Activated gamma-delta T cell treated with Interleukin-2 at 50 U/mL for 16 hours (primary cell): ENCODE measurements around the gene SH3TC2.

Source experiments
- DNase-seq: peaks from one replicate; pipeline ENCODE4 v3.0.0-alpha.2; 2020

Gene SH3TC2

DNA sequence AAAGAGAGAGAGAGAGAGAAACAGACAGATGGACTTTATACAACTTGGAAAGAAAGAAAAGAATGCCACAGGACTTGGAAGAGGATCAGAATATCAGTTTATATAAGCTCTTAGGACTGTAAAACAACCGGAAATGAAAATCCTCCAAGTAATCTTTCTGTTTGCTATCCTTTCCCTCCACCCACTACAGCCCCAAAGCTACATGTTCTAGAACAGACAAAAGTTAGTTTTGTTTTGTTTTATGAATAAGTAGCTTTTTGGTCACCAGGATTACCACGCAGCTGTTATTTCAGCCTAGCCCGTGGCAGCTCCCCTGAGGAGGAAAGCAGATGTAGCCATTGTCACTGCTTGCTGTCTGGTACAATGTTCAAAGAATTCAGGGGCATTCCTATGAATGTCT, 66.6 kb downstream of the SH3TC2 start:
- no peak for DNase-seq

- no peak for DNase-seq
These were observed 67.1 kb downstream of the SH3TC2 start for GRCh38 chr5:148995791-148996190.

- DNase-seq: no peak
These were observed 69.5 kb downstream of the SH3TC2 start for GRCh38 chr5:148993283-148993936.

- DNase-seq: no peak
These were observed 70.6 kb downstream of the SH3TC2 start for GRCh38 chr5:148992265-148992664.

- no peak for DNase-seq
These were observed 71.3 kb downstream of the SH3TC2 start for GRCh38 chr5:148991566-148991965.

DNA sequence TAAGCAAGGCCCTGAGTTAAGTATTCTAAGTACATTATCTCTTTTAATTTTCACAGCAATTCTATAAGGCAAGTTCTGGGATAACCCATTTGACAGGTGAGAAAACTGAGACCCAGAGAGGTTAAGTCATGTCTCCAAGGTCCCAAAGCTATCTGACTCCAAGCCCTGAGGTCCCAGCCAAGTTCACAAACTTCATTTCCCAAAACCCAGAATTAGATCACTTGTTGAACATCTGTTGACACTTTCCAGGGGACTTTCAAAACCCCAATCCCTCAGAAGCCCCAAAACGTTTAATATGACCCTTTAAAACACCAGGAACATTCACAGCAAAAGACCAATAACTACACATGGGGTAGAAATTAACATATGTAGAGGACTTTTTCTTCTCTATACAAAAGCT, 72.0 kb downstream of the SH3TC2 start:
- no peak for DNase-seq

GRCh38 chr5:148989567-148989966, 73.3 kb downstream of the SH3TC2 start:
- DNase-seq: no peak

DNA sequence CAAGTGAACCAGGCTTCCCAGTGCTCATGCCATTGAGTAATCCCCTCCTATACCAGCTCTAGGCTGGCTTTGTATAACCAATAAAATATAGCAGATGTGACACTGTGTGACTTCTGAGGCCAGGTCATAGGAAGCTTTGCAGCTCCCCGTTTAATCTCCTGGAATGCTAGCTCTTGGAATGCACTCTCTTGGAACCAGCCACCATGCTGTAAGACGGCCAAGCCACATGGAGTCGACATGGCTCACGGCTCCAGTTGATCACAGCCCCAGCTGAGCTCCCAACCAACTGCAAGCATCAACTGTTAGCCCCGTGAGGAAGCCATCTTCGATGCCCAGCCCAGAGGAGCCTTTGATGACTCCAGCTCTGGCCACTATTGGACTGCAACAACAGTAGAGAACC, 74.5 kb downstream of the SH3TC2 start:
- DNase-seq: no peak

- no peak for DNase-seq
These were observed 76.2 kb downstream of the SH3TC2 start for GRCh38 chr5:148986636-148987035.

GRCh38 chr5:148984345-148984744, 78.5 kb downstream of the SH3TC2 start:
- no peak for DNase-seq

DNA sequence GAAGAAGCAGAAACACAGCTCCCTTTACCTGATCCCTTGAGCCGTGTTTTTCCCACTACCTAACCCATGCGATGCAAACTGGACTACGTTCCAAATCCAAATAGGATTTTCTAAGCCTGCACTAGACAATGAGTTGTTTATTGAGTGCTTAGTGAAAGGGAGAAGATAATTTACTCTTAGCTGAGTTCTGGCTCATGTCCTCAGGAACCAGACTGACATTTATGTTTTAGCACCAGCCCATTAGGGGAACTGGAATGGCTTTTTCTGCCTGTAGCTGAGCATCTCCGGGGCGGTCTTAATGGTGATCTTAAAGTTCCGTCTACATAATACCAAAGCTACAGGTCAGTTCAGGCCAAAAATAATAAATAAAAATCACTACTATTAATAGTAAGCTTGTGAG, 81.5 kb downstream of the SH3TC2 start:
- DNase-seq: no peak

- DNase-seq: no peak
These were observed 82.1 kb downstream of the SH3TC2 start for GRCh38 chr5:148980731-148981130.

- no peak for DNase-seq
These were observed 83.7 kb downstream of the SH3TC2 start for GRCh38 chr5:148979083-148979723.

GRCh38 chr5:148978370-148979082, 84.3 kb downstream of the SH3TC2 start:
- no peak for DNase-seq

DNA sequence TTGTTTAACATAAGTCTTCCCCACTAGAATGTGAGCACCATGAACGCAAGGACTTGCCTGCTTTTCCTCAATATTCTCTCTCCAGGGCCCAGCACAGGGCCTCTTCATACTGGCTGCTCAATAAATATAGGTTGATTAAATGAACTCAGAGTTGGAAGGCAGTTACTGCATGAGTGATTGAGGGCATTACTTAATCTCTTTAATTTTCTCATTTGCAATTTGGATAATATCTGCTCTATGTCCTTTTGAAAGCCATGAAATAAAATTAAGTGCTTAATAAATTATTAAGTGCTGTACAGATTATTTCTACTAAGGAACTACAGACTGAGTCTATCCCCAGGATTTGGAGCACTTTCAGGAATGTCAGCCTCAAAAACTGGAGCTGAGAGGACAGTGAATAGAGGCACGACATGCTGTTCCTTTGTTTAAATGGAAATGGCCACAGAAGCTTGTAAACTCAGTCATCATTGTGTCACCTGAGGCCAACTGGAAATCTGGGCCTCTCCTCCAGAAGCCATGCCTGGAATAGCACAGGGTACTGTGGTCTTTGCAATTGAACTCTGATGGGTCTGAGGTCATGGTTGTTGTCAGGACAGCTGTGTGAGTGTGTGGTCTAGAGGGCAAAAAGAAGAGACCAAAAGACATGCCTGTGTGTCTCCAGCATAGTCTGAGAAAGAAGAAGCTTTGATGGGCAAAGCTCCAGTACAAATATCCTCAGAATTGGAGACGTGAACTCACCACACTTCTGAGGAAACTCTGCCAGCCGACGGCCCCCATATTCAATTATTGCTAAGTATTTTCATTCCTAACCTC, 86.1 kb downstream of the SH3TC2 start:
- no peak for DNase-seq

DNA sequence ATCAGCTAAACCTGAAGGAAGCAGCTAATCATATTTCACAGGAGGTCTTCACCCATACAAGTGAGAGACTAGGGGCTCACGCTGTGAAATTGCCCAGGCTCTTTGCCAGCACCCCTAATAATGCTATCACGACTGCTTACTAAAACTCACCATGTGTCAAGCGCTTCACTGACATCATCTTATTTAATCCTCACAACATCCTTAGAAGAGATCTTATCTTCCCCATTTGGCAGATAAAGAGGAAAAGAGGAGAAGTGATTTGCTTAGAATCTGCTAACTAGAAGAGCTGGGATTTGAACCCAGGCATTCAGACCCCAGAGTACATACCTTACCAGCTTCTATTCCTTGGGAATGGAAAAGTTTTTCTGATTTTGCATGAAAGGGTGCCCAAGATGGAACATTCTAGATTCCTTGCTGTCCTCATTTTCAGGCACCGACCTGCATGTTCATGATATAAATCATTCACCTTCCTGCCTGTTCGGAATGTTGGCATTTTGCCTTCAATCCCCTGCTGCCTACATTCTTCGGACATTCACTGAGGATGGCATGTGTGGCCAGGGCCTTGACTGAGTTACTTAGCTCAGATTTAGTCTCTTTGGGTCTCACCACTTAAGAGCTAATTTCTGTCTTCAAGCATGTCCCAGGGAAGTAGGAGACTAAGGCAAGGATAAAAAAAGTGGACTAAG, 88.1 kb downstream of the SH3TC2 start:
- DNase-seq: no peak

DNA sequence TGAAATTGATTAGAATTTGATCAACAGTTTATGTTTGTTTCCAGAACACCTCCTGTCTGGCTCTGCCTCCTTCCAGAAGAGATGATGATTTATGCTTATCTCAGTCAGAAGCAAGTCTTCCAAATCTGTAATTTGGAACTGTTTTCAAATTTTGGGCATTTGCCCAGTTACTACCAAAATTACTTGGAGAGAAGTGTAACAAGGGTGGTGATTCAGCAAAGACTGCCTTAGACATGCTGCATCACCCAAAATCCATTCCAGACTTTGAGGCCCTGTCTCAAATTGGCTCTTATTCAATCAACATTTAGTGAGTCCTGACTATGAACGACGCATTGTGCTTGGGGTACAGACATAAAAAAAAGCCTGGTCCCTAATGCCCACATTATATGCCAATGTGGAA, 89.4 kb downstream of the SH3TC2 start:
- DNase-seq: no peak

- DNase-seq: no peak
These were observed 89.9 kb downstream of the SH3TC2 start for GRCh38 chr5:148972974-148973374.

DNA sequence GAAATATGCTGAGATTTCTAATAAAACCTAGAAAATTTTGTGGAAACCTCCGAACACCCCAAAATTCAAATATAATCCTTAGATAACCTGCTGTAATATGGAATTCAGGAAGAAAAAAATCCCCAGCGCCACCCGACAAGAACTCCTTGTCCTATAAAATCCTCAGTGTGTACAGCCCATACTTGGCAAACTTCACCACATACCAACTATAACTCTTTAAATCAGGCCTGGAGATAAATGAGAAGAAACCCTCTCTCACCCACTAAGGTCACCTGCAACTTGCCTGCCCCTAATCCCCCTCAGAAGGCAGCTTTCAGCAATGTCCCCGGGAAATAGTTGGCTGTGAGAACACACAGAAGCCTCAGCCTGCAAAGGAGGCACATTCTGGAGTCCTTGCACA, 90.5 kb downstream of the SH3TC2 start:
- DNase-seq: no peak

- DNase-seq: no peak
These were observed 92.0 kb downstream of the SH3TC2 start for GRCh38 chr5:148970876-148971275.

DNA sequence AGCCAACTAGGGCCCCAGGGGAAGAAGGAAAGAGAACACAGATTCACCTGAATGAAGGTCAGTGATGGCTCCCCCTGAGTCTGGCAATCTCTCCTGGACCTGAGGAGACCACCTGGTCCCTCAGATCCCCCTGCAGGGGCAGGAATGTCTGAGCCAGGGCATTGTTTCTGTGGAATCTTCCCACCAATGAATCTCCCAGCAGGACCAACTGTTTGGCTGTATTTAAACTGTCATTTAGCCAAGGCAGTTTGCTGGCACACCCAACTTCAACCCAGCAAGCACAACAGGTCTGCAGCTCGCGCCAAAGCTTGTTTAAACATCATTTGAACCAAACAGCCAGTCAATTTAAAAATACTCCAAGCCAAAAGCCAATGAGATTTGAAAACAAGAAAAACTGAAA, 92.6 kb downstream of the SH3TC2 start:
- DNase-seq: no peak

DNA sequence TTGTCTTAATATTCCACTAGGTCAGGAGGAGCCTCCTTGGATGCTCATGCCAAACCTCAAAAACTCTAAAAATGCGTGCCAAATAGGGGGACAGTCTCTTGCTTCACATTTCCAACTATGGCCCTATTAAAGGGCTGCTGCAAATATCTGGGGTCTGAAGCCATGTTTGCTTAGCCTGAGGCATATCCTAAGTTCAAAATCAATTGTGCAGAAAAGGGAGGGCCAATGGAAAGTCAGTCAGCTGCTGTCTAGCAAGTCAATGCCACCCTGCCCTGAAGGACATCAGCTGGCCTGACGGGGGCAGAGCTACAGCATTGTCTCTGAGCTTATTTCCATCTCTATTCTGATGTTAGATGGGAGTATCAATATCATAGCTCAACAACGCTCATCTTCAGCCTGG, 93.6 kb downstream of the SH3TC2 start:
- no peak for DNase-seq

DNA sequence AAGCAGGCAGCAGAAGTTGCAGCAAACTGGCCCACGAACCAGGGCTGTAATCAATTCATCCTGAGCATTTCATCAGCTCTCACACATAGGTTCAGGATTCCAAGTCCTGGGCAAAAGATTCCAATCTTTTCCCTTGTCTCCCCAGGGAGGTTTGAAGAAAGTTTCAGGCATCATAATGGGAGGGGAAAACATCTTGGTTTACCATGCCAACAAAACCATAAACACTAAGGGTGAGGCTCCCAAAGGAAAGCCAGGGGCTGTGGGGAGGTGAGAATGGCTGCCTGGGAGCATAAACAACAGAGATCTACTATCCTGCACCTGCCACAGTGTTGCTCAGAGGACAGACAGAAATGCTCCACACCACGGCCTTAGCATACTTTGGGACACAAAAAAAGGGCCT, 94.6 kb downstream of the SH3TC2 start:
- no peak for DNase-seq
